Spleen (tissue), 11 donors: ENCODE results near the gene TRIOBP. TPM values are rescaled to one million over a fixed set of nuclear protein-coding genes. Genes with fewer than 3 reads are reported as not detected.

ENCODE experiments used
- DNase-seq: peaks from one replicate; pipeline ENCODE4 v3.0.0-alpha.2; 2020
- H3K27ac ChIP-seq, 8 donors: fragments of 200-600 bp; sonication (generic) in 7 of 8; 1 replicate in 4 of 8; 2 replicates in 4 of 8; pipeline versions ENCODE4 v1.5.0 to v1.8.0; 2016 to 2021; ENCODE audit warnings: inconsistent platforms in 4 of 8, mild to moderate bottlenecking in 4 of 8, moderate library complexity in 1 of 8
- H3K27me3 ChIP-seq, 7 donors: fragments of 200-600 bp; sonication (generic) in 6 of 7; replicated peaks in 1 of 7; 1 replicate in 4 of 7; 2 replicates in 3 of 7; pipeline versions ENCODE4 v1.5.0 to v1.8.0; 2016 to 2021; ENCODE audit warnings: inconsistent platforms in 3 of 7, mild to moderate bottlenecking in 1 of 7
- H3K36me3 ChIP-seq, 6 donors: fragments of 200-600 bp; sonication (generic) in 5 of 6; 1 replicate in 4 of 6; 2 replicates in 2 of 6; pipeline versions ENCODE4 v1.5.0 to v1.8.0; 2016 to 2021; ENCODE audit warnings: inconsistent platforms in 2 of 6
- H3K4me1 ChIP-seq, 6 donors: fragments of 200-600 bp; sonication (generic) in 5 of 6; 1 replicate in 3 of 6; 2 replicates in 3 of 6; pipeline versions ENCODE4 v1.5.0 to v1.8.0; 2016 to 2021; ENCODE audit warnings: inconsistent platforms in 3 of 6
- H3K4me3 ChIP-seq, 8 donors: fragments of 200-600 bp; sonication (generic) in 7 of 8; 1 replicate in 4 of 8; 2 replicates in 4 of 8; pipeline versions ENCODE4 v1.5.0 to v1.8.0; 2016 to 2021; ENCODE audit warnings: inconsistent platforms in 4 of 8, mild to moderate bottlenecking in 4 of 8, moderate library complexity in 2 of 8
- H3K9me3 ChIP-seq, 8 donors: fragments of 200-600 bp; sonication (generic) in 7 of 8; 1 replicate in 4 of 8; 2 replicates in 4 of 8; pipeline versions ENCODE4 v1.5.0 to v1.8.0; 2016 to 2021; ENCODE audit warnings: inconsistent platforms in 4 of 8
- POLR2A ChIP-seq, 3 donors: fragments of 450-650 bp; IDR thresholded peaks; one replicate each; pipeline ENCODE4 v1.5.1; 2017; ENCODE audit warnings: antibody characterized with exemption in 3 of 3, mild to moderate bottlenecking in 1 of 3
- POLR2AphosphoS5 ChIP-seq, 3 donors: sonication (generic); formaldehyde crosslinking; IDR thresholded peaks; one replicate each; pipeline ENCODE4 v1.5.1; 2017; ENCODE audit warnings: antibody characterized with exemption in 3 of 3
- WGBS, 5 donors: extraction: QIAGEN DNeasy Blood & Tissue Kit in 3 of 5; methylation state at CpG; one replicate each; pipeline versions ENCODE4 v1.1.5 to v1.1.7; 2013 to 2018; 5-methylcytosine and 5-hydroxymethylcytosine counted together
- intact Hi-C: fragments of 100-400 bp; cut with DNase I; formaldehyde crosslinking; loops from one replicate; pipeline ENCODE4 v1.15.0; 2023; ENCODE audit warnings: low total_unique reads
- polyA plus RNA-seq, 3 donors: library from polyadenylated mRNA; stranded (reverse); fragments of 200-250 nt; gene quantifications; one replicate each; pipeline ENCODE4 v1.2.1, GENCODE V29; 2013
- total RNA-seq, 7 donors: library from RNA; depleted of rRNA in 3 of 7; stranded (reverse); fragments of >200 nt in 3 of 7; fragmentation: NEBNext Ultra II Directional in 4 of 7; extraction: Animal tissue kit (Norgen Biotek cat#: 25700) in 4 of 7; gene quantifications; one replicate each; pipeline versions ENCODE4 v1.1.0 to v1.2.1, GENCODE V29; 2016 to 2021
- TF ChIP-seq, protein P1 (sequence below), 11 experiments: fragments of 200-600 bp in 7 of 11; fragments of 450-650 bp in 4 of 11; sonication (generic) in 4 of 11; IDR thresholded peaks in 8 of 11; conservative IDR thresholded peaks in 3 of 11; 1 replicate in 7 of 11; 2 replicates in 4 of 11; pipeline versions ENCODE4 v1.4.0 to v1.8.0; 2016 to 2021; ENCODE audit warnings: antibody characterized with exemption in 11 of 11, inconsistent platforms in 4 of 11, mild to moderate bottlenecking in 1 of 11
- donor health status: healthy with polysubstance abuse.
- donor health status: DM: no; HTN: no; CAD: no; lungs with moderate emphysema.
- donor health status: DM: no; HTN: no; CAD: no.
- donor health status: Bipolar disorder and iron deficiency.
- donor health status: healthy.
- donor health status: DM: no; HTN: no; CAD: no.
- donor health status: DM: yes; HTN: yes; CAD: no.

Gene TRIOBP
- total and polyA plus RNA-seq, 10 donors, result 24.6 to 151 (median 103) TPM

DNA sequence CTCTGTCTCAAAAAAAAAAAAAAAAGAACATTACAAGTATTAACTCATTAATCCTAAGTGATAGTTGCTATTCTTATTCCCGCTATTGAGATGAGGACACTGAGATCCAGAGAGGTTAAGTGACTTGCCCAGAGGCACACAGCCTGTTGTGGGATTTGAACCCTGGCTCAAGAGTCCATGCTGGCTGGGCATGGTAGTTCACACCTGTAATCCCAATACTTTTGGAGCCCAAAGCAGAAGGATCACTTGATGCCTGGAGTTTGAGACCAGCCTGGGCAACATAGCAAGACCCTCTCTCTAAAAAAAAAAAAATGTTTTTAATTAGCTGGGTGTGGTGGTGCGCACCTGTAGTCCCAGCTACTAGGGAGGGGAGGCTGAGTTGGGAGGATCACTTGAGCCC, 115.0 kb downstream of the TRIOBP start:
- intact Hi-C loops, result loop anchor here (10.0 kb wide), 1 partner anchor 153 kb away; no protein-coding TSS in a partner anchor
- WGBS, 5 donors, result 86 to 100% (median 97%) methylated on average over 2 of the region's 2 CpGs
- TF ChIP-seq, protein P1, sequence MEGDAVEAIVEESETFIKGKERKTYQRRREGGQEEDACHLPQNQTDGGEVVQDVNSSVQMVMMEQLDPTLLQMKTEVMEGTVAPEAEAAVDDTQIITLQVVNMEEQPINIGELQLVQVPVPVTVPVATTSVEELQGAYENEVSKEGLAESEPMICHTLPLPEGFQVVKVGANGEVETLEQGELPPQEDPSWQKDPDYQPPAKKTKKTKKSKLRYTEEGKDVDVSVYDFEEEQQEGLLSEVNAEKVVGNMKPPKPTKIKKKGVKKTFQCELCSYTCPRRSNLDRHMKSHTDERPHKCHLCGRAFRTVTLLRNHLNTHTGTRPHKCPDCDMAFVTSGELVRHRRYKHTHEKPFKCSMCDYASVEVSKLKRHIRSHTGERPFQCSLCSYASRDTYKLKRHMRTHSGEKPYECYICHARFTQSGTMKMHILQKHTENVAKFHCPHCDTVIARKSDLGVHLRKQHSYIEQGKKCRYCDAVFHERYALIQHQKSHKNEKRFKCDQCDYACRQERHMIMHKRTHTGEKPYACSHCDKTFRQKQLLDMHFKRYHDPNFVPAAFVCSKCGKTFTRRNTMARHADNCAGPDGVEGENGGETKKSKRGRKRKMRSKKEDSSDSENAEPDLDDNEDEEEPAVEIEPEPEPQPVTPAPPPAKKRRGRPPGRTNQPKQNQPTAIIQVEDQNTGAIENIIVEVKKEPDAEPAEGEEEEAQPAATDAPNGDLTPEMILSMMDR (IDR thresholded peaks at IDR 0.05 in 8 of 11, conservative IDR thresholded peaks at IDR 0.05 in 3 of 11), result no peak
- TF ChIP-seq POLR2A (IDR thresholded peaks at IDR 0.05), result no peak
- no peak for TF ChIP-seq POLR2AphosphoS5 (IDR thresholded peaks at IDR 0.05)
- peaks cover 14 to 25% (median 20%) of the 10 kb centered on the region in 6 donors for H3K4me1 ChIP-seq
- H3K9me3 ChIP-seq, result no peaks in the 10 kb centered on the region
- no peaks in the 10 kb centered on the region for H3K36me3 ChIP-seq
- H3K27me3 ChIP-seq, result peaks cover 0 to 66% (median 20%) of the 10 kb centered on the region in 7 donors
- no peak for DNase-seq
- H3K4me3 ChIP-seq, result no peak overlapping the region
- no peak overlapping the region for H3K27ac ChIP-seq

DNA sequence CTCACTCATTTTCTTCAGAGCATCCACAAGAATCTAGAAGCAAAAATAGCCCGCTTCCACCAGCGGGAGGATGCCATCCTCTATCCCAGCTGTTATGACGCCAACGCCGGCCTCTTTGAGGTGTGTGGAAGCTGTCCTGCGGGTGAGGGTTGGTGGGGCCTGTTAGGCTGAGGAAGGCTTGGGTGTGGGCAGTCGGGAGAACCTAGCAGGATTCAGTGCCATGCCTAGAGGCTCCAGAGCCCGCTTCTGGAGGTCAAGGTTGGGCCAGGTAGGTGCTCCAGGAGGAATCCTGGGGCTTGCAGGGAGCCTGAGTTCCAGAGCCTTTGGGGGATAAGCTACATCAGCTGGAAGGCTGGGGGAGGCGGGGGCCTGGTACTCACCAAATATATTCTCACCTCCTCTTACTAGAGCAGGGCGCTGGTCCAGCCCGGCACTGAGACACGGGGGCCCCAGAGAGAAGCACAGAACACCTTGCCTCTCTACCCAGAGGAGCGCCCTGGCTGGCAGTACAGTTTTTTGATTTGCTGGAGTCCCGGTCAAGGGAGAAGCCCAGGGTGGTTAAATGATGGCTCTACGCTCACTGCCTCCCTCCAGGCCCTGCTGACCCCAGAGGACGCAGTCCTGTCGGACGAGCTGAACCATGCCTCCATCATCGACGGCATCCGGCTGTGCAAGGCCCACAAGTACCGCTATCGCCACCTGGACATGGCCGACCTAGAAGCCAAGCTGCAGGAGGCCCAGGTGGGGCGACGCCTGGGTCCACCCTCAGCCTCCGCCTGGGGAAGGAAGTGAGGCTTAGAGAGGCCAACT, 116.2 kb downstream of the TRIOBP start:
- no peaks in the 10 kb centered on the region for H3K9me3 ChIP-seq

DNA sequence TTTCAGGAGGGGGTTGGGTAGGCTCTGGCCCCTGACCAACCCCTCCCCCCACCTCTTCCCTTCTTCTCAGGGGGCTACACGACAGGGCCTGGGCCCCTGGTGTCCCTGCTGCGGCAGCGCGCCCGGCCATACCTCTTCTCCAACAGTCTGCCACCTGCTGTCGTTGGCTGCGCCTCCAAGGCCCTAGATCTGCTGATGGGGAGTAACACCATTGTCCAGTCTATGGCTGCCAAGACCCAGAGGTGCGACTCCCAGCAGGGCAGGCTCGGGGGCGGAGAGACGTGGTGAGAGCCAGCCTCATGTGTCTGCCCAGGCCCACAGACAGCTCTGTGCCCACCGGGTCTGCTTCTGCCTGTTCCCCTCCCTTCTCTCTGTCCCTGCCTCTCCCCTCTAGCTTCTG, 118.7 kb downstream of the TRIOBP start:
- Histone ChIP-seq H3K36me3 (no peaks in the 10 kb centered on the region), H3K4me3 (no peak overlapping the region), H3K9me3 (no peaks in the 10 kb centered on the region), H3K4me1 (peaks cover 19 to 31% (median 22%) of the 10 kb centered on the region in 6 donors), H3K27me3 (peaks cover 0 to 62% (median 11%) of the 10 kb centered on the region in 7 donors), H3K27ac (no peak overlapping the region)
- intact Hi-C loops, result loop anchor here (10.0 kb wide), 1 partner anchor 149 kb away; no protein-coding TSS in a partner anchor
- 91 to 98% (median 93%) methylated on average over 11 to 12 of the region's 12 CpGs for WGBS, 5 donors
- TF ChIP-seq POLR2A (IDR thresholded peaks at IDR 0.05) (no peak), POLR2AphosphoS5 (IDR thresholded peaks at IDR 0.05) (no peak)
- TF ChIP-seq, protein P1 (IDR thresholded peaks at IDR 0.05 in 8 of 11, conservative IDR thresholded peaks at IDR 0.05 in 3 of 11), result no peak
- DNase-seq, result no peak

More for the DNA sequence above, 116.2 kb downstream of the TRIOBP start:
- H3K36me3 ChIP-seq, result no peaks in the 10 kb centered on the region
- intact Hi-C loops, result loop anchor here (10.0 kb wide), 1 partner anchor 152 kb away; no protein-coding TSS in a partner anchor
- 92 to 97% (median 94%) methylated on average over 24 to 27 of the region's 27 CpGs for WGBS, 5 donors
- peaks cover 0 to 62% (median 18%) of the 10 kb centered on the region in 7 donors for H3K27me3 ChIP-seq
- H3K4me1 ChIP-seq, result peaks cover 12 to 25% (median 18%) of the 10 kb centered on the region in 6 donors
- H3K27ac ChIP-seq, result no peak overlapping the region
- TF ChIP-seq POLR2AphosphoS5 (IDR thresholded peaks at IDR 0.05) (no peak), POLR2A (IDR thresholded peaks at IDR 0.05) (no peak)
- TF ChIP-seq, protein P1 (IDR thresholded peaks at IDR 0.05 in 8 of 11, conservative IDR thresholded peaks at IDR 0.05 in 3 of 11), result no peak
- H3K4me3 ChIP-seq, result no peak overlapping the region
- DNase-seq, result no peak
